ENCODE measurements around the gene WBP11.

Gene WBP11

DNA sequence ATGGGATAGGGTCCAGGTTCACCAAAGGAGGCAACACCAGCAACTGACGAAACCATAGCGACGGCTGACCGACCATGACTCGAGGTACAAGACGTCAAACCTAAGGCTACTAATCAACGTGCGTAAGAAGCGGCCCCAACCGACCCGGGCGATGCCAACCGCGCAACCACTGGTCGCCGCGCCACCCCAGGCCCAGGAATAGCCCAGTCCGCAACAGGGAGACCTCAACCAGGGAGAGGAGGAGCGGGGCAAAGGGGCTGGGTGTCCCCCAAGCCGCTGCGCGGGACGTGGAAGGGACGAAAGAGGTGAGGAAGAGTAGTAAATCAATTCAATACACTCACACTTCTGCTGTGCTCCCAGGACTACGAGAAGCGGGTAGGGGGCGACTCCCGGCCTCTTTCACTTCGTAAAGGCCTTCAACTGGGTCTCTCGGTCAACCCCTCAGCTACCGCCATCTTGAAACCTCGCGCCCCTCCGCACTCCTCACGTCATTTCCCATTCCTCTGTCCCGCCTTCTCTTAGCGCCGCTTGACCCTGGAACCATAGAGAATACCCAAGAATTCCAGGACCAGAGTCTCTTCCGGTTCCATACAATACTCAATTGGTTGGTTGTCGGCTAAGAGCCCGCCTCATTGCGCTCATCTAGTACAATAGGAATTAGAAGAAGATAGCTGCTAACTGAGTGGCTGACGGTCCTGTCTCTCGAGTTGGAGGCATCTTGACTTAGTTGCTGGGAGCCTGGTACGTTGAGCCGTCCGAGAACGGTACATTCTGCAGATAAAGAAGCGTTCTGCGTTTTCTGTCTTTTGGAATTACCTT lies at the start of gene WBP11, which contains the start of gene C12orf60:
Gene WBP11 (minus strand): TSS at position 468 of the 819 bp plus-strand sequence. CDS start 2,095 bp downstream, outside the sequence.
Gene C12orf60 (plus strand): TSS at position 660 of the 819 bp plus-strand sequence. CDS start 19,266 bp downstream, outside the sequence.
- DNase-seq, result peak; percentile 99

DNA sequence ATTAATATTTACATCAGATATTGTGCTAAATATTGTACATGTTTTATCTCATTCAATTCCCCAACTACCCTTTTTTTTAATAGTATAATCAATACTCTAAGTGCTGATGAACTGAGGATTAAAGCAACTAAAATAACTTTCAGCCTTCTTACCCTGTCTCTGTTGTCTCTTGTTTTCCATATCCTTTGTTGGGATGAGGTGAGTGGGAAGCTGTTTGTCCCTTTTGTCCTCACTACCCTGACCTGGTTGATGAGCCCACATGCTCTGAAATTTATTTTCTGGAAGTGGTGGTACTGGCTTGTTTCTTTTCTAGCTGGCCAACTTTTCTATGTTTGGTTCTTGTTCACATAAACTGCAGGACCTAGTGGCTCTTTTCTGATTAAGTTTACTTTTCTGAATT lies 49.6 kb upstream of the WBP11 start:
- DNase-seq, result no peak

DNA sequence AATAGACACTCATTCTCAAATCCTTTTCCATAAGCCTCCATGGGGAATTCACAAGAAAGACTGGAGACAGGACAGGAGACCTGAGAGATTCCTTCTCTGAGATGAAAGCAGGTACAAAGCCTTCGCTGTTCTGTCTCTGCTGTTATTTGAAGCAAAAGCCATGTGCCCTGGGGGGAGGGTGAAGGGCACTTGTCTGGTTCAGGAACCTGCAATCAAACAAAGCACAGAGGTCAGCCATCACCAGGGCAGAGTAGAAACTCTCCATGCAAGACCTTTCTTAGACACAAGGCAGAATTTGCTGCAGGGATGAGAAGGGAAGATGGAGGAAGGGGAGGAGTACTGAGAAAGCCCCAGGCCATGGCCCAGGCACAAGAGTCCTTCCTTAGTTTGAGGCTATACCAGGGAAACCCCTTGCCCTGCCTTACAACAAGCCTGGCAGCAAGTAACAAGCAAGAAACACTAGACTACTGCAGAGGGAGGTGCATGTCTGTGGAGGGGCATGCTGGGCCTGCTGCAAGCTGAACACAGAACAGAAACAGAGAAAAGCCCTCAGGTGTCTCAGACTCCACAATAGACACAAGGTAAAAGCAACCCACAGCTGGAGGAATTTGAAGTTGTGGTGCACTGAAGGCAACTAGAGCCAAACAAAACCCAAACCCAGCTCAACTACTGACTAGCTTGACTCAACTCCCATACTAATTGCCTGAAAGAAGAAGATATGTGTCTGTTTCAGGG lies 47.8 kb upstream of the WBP11 start:
- DNase-seq, result no peak

- no peak for DNase-seq
Observed at GRCh38 chr12:14849661-14850060, 46.4 kb upstream of the WBP11 start.

- DNase-seq, result no peak
Observed at GRCh38 chr12:14846876-14847580, 43.8 kb upstream of the WBP11 start.

DNA sequence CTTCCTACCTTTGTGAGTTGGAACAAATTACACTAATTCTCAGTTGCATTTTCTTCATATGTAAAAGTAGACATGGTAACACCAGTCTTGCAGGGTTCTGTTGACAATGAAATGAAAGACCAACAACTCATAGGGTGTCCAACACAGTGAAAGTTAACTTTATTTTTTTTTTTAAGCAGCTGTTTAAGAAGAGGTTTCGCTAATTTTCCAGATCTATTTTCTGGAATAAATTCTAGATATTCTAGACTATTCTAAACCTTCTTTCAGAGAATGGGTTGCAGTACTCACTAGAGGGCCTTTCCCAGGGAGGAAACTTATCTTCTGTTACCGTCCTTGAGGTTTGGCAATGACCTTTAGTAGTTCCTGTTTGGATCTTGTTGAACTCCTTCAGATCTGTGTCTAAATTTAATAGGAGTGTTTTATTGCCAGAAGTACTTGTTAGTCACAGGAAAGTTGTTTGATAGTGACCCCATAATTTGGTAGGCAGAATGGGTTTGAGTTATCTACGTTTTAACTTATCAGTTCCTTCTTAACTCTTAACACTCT lies 42.8 kb upstream of the WBP11 start:
- DNase-seq, result no peak

DNA sequence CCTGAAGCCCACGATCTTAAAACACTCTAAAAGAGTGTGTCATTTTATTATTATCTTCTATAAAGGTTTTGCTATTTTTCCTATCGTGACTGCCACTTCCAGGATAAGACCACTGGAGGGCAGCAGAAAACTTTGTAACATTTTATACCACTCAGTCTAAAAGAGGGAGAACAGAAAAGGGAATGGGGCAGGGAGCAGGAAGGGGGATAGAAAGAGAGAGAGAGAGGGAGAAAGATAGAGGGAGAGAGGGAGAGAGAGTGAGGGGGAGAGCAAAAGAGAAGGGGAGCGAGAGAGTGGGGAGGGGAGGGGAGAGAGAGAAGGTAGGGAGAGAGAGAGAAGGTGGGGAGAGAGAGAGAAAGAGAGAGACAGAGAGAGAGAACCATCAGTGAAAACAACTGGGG lies 42.1 kb upstream of the WBP11 start:
- peak; percentile 57 for DNase-seq

- no peak for DNase-seq
Observed at GRCh38 chr12:14844401-14844800, 41.1 kb upstream of the WBP11 start.

DNA sequence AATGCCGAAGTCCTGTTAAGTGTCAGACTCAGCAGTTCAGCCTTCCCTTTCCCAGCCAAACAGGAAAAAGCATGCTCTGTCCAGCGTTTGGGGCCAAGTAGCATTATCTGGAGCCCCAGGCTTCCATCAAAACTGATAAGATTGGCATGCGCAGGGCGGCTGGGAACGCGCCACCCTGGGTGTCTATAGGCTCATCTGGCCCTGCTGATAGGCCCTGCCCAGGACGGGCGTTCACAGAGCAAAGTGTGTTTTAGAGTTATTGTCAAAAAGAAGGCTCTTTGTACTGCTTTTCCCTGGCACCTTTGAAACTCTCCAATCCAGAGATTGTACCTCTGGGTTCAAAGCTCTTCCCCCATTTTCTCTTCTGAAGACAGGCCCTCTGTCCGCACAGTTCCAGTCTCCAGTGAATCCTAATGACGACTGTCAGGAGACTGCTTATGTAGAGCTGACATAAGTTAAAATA lies 40.2 kb upstream of the WBP11 start, which contains the start of gene ART4:
Gene ART4 (minus strand): TSS at position 102 of the 463 bp plus-strand sequence. CDS start 413 bp downstream, outside the sequence.
- DNase-seq, result no peak

GRCh38 chr12:14842315-14842714 lies 39.0 kb upstream of the WBP11 start:
- no peak for DNase-seq

GRCh38 chr12:14841761-14842160 lies 38.5 kb upstream of the WBP11 start:
- DNase-seq, result no peak

GRCh38 chr12:14840616-14841015 lies 37.3 kb upstream of the WBP11 start:
- DNase-seq, result no peak

DNA sequence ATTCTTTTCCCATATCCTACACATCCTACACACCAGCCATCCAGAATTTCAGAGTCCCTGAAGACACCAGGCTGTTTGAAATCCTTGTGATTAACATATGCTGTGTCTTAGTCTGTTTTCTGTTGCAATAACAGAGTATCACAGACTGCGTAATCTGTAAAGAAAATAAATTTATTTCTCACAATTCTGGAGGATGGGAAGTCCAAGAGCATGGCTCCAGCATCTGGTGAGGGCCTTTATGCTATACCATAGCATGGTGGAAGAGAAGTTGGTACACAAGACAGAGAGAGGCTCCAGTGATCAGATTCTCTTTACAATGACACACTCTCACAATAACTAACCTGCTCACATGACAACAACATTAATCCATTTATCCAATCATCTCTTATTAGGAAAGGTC lies 36.0 kb upstream of the WBP11 start:
- no peak for DNase-seq

- no peak for DNase-seq
Observed at GRCh38 chr12:14836336-14837210, 33.3 kb upstream of the WBP11 start.

DNA sequence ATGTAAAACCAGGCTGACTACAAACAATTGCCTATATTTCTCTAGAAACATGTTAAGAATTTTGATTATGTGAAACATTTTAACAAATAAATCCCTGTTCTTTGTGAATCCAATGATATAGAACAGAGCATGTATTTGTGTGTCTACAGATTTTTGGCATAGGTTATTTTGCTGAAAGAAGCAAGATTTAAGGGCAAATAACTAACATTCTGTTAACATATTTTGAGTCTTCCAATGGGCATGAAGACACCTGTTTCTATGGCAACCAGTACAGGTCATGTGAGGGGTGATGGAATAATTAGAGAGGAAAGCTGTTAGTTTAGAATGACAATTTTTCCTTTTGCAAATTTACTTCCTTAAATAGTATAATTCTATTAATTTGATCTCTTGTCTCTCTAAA lies 31.2 kb upstream of the WBP11 start:
- no peak for DNase-seq

- DNase-seq, result no peak
Observed at GRCh38 chr12:14833952-14834351, 30.7 kb upstream of the WBP11 start.

DNA sequence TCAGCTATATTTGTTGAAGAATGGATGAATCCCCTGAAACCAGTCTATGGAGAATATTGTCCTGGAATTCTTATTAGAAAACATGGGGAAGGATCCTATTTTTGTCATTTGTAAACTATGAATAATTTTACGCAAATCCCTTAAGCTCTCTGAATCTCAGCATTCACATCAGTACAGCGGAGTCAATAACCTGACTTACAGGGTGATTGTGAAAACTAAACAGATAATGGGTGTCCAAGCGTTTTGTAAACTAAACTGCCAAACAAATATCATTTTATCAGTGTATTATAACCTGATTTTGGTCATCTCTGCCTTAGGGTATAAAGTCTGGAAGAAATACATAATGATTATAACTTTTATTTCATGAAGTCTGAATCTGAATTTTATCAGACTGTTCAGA lies 30.1 kb upstream of the WBP11 start:
- no peak for DNase-seq

DNA sequence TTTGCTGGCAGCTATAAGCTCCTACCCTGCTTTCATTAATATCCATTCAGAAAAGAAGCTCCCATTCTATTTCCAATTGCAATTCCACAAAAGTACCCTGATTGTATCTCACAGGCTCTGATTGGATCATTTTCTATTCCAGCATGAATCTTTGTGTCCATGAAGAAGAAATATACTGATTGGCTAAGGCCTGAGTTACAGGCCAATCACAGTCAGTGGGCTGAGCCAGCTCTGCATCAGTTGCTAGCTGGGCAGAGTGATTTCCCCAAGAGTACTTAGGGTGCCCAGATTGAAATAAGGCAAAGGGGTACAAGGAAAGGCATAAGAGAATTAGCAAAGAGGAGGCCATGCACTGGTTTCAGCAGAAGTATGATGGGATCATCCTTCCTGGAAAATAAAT lies 25.6 kb upstream of the WBP11 start:
- DNase-seq, result no peak

DNA sequence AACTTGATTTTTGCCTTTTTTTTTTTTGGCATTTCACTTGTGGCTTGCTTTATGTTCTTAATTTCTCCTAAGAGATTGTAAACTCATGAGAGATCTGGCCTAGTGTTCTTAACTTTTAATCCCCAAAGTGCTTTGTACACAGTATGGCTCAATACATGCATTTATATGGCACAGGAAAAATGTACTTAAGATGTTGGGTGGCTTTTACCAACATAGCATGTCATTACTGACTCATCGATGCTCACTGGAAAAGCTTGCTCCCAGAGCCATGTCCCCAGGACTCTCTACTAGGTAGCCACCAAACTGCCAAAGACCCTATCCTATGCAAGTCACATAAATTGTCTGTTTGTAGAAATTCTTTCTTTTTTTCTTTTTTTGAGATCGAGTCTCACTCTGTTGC lies 23.8 kb upstream of the WBP11 start:
- no peak for DNase-seq

- DNase-seq, result no peak
Observed at GRCh38 chr12:14826491-14826890, 23.2 kb upstream of the WBP11 start.

GRCh38 chr12:14825256-14825655 lies 22.0 kb upstream of the WBP11 start:
- DNase-seq, result no peak
